Activated CD8-positive, alpha-beta memory T cell treated with anti-CD3 and anti-CD28 coated beads, Interleukin-2, amount 50 U/mL, for 1 hour (primary cell): Measurements from ENCODE around the gene AGAP4.
"Not testable (repeated sequence)": the region's sequence is repeated elsewhere in the genome, so short reads cannot be mapped to it uniquely, and the experiment has no call there.

Experiments
- DNase-seq: peaks from one replicate; pipeline ENCODE4 v3.0.0-alpha.2; 2020; ENCODE audit errors: extremely low read depth

Gene AGAP4

GRCh38 chr10:45847400-45847799 lies at the start of gene AGAP4:
Gene AGAP4 (minus strand): TSS chr10:45847500. CDS start chr10:45847347, 153 bp downstream.
- DNase-seq = not testable (repeated sequence)

- DNase-seq = not testable (repeated sequence)
Observed at GRCh38 chr10:45890721-45891120, 43.4 kb upstream of the AGAP4 start.

GRCh38 chr10:45889539-45890230 lies 42.4 kb upstream of the AGAP4 start:
- DNase-seq = not testable (repeated sequence)

- not testable (repeated sequence) for DNase-seq
Observed at GRCh38 chr10:45882880-45883279, 35.6 kb upstream of the AGAP4 start.

- DNase-seq = not testable (repeated sequence)
Observed at GRCh38 chr10:45865404-45865803, 18.1 kb upstream of the AGAP4 start.

- not testable (repeated sequence) for DNase-seq
Observed at GRCh38 chr10:45864264-45864663, 17.0 kb upstream of the AGAP4 start.

- DNase-seq = not testable (repeated sequence)
Observed at GRCh38 chr10:45863632-45864031, 16.3 kb upstream of the AGAP4 start.

- DNase-seq = not testable (repeated sequence)
Observed at GRCh38 chr10:45857931-45858330, 10.6 kb upstream of the AGAP4 start.

- not testable (repeated sequence) for DNase-seq
Observed at GRCh38 chr10:45848467-45848866, 1.2 kb upstream of the AGAP4 start.

- not testable (repeated sequence) for DNase-seq
Observed at GRCh38 chr10:45822918-45823317, 24.4 kb downstream of the AGAP4 start.

- DNase-seq = not testable (repeated sequence)
Observed at GRCh38 chr10:45820107-45820830, 27.0 kb downstream of the AGAP4 start.

- no peak for DNase-seq
Observed at GRCh38 chr10:45819552-45819951, 27.7 kb downstream of the AGAP4 start.

GRCh38 chr10:45817912-45818311 lies 29.4 kb downstream of the AGAP4 start:
- DNase-seq = no peak

GRCh38 chr10:45817130-45817859 lies 30.0 kb downstream of the AGAP4 start:
- DNase-seq = no peak

GRCh38 chr10:45814146-45814545 lies 33.2 kb downstream of the AGAP4 start:
- DNase-seq = not testable (repeated sequence)

GRCh38 chr10:45812959-45813358 lies 34.3 kb downstream of the AGAP4 start:
- not testable (repeated sequence) for DNase-seq

GRCh38 chr10:45811075-45811474 lies 36.2 kb downstream of the AGAP4 start:
- no peak for DNase-seq

GRCh38 chr10:45809837-45810236 lies 37.5 kb downstream of the AGAP4 start:
- DNase-seq = no peak

- not testable (repeated sequence) for DNase-seq
Observed at GRCh38 chr10:45804996-45805395, 42.3 kb downstream of the AGAP4 start.

- DNase-seq = not testable (repeated sequence)
Observed at GRCh38 chr10:45803060-45804010, 44.0 kb downstream of the AGAP4 start.

GRCh38 chr10:45794761-45795160 lies 52.5 kb downstream of the AGAP4 start:
- DNase-seq = not testable (repeated sequence)
